Mesenchymal stem cell (in vitro differentiated cells and primary cell): ENCODE data around the gene MACROD1.
A peak's percentile ranks its signal among the peaks of the same experiment; 100 is the strongest.

Experiments
- DNase-seq: peaks from one replicate; pipeline ENCODE4 v3.0.0-alpha.2; 2013
- H2AFZ ChIP-seq: one replicate; pipeline ENCODE4 v1.6.1; 2013; ENCODE audit warnings: low read depth, mild to moderate bottlenecking, control low read depth, inconsistent platforms, low read length, moderate library complexity
- H2AK5ac ChIP-seq: 2 replicates; pipeline ENCODE4 v1.6.1; 2013; ENCODE audit warnings: low read length, moderate library complexity, mild to moderate bottlenecking, inconsistent platforms; ENCODE audit not compliant: severe bottlenecking
- H2BK120ac ChIP-seq: one replicate; pipeline ENCODE4 v1.6.1; 2013; ENCODE audit warnings: low read depth, mild to moderate bottlenecking, inconsistent platforms, low read length, moderate library complexity
- H2BK12ac ChIP-seq, 2 experiments: one replicate each; pipeline ENCODE4 v1.6.1; 2013; ENCODE audit warnings: inconsistent platforms in 2 of 2, low read length in 2 of 2, mild to moderate bottlenecking in 2 of 2, moderate library complexity in 2 of 2, control low read depth in 1 of 2
- H2BK15ac ChIP-seq: one replicate; pipeline ENCODE4 v1.6.1; 2013; ENCODE audit warnings: mild to moderate bottlenecking, low read depth, inconsistent platforms; ENCODE audit not compliant: poor library complexity, severe bottlenecking
- H2BK5ac ChIP-seq: 2 replicates; pipeline ENCODE4 v1.6.1; 2013; ENCODE audit warnings: low read depth, mild to moderate bottlenecking, low read length, control low read depth, inconsistent platforms; ENCODE audit not compliant: poor library complexity, severe bottlenecking
- H3K14ac ChIP-seq, 2 experiments: one replicate each; pipeline ENCODE4 v1.6.1; 2013; ENCODE audit warnings: inconsistent platforms in 2 of 2, low read length in 2 of 2, control low read depth in 1 of 2, mild to moderate bottlenecking in 1 of 2, moderate library complexity in 1 of 2
- H3K18ac ChIP-seq, 2 experiments: one replicate each; pipeline ENCODE4 v1.6.1; 2013; ENCODE audit warnings: inconsistent platforms in 2 of 2, low read length in 2 of 2, control low read depth in 1 of 2, low read depth in 1 of 2, mild to moderate bottlenecking in 1 of 2
- H3K23ac ChIP-seq, 2 experiments: one replicate each; pipeline ENCODE4 v1.6.1; 2013; ENCODE audit warnings: inconsistent platforms in 2 of 2, low read length in 2 of 2, mild to moderate bottlenecking in 2 of 2, moderate library complexity in 2 of 2, control low read depth in 1 of 2
- H3K27ac ChIP-seq: 2 replicates; pipeline ENCODE4 v1.5.1; 2013; ENCODE audit warnings: mild to moderate bottlenecking, moderate library complexity, low read length, control low read depth, inconsistent platforms; ENCODE audit not compliant: poor library complexity, severe bottlenecking
- H3K27me3 ChIP-seq, 2 experiments: 2 replicates each; pipeline versions ENCODE4 v1.6.1 to v1.7.0; 2013; ENCODE audit warnings: low read length in 2 of 2, mild to moderate bottlenecking in 2 of 2, moderate library complexity in 2 of 2, control low read depth in 1 of 2, inconsistent platforms in 1 of 2; ENCODE audit not compliant: control insufficient read depth in 1 of 2, insufficient read depth in 1 of 2
- H3K36me3 ChIP-seq, 2 experiments: 2 replicates each; pipeline versions ENCODE4 v1.6.1 to v1.7.0; 2013; ENCODE audit warnings: low read length in 2 of 2, control low read depth in 1 of 2, inconsistent platforms in 1 of 2, low read depth in 1 of 2, mild to moderate bottlenecking in 1 of 2; ENCODE audit not compliant: insufficient read depth in 2 of 2, control insufficient read depth in 1 of 2
- H3K4ac ChIP-seq, 2 experiments: one replicate each; pipeline ENCODE4 v1.6.1; 2013; ENCODE audit warnings: inconsistent platforms in 2 of 2, low read length in 2 of 2, mild to moderate bottlenecking in 2 of 2, moderate library complexity in 2 of 2, control low read depth in 1 of 2, low read depth in 1 of 2
- H3K4me1 ChIP-seq: 2 replicates; pipeline ENCODE4 v1.6.1; 2013; ENCODE audit warnings: low read depth, low read length, control low read depth; ENCODE audit not compliant: control insufficient read depth, insufficient read depth
- H3K4me2 ChIP-seq: 2 replicates; pipeline ENCODE4 v1.6.1; 2013; ENCODE audit warnings: low read length, mild to moderate bottlenecking, inconsistent platforms; ENCODE audit not compliant: poor library complexity, severe bottlenecking
- H3K4me3 ChIP-seq, 2 experiments: 2 replicates each; pipeline versions ENCODE4 v1.5.1 to v1.7.0; 2013; ENCODE audit warnings: low read length in 2 of 2, mild to moderate bottlenecking in 2 of 2, control low read depth in 1 of 2, low read depth in 1 of 2; ENCODE audit not compliant: insufficient read depth in 1 of 2
- H3K79me1 ChIP-seq: replicated peaks from 2 replicates; pipeline ENCODE4 v1.6.1; 2013; ENCODE audit warnings: mild to moderate bottlenecking, control low read depth, low read length, inconsistent platforms; ENCODE audit not compliant: poor library complexity, severe bottlenecking
- H3K9ac ChIP-seq: 2 replicates; pipeline ENCODE4 v1.7.0; 2013; ENCODE audit warnings: mild to moderate bottlenecking, low read length, moderate library complexity
- H3K9me3 ChIP-seq: 2 replicates; pipeline ENCODE4 v1.7.0; 2013; ENCODE audit warnings: mild to moderate bottlenecking, low read length; ENCODE audit not compliant: control insufficient read depth
- H4K8ac ChIP-seq: one replicate; pipeline ENCODE4 v1.6.1; 2013; ENCODE audit warnings: inconsistent platforms, mild to moderate bottlenecking, low read length, moderate library complexity
- H4K91ac ChIP-seq: one replicate; pipeline ENCODE4 v1.6.1; 2013; ENCODE audit warnings: mild to moderate bottlenecking, low read length, inconsistent platforms
- WGBS: methylation state at CpG from one replicate; pipeline ENCODE4 v1.1.7; 2013; ENCODE audit warnings: mixed read lengths; 5-methylcytosine and 5-hydroxymethylcytosine counted together

The MACROD1 gene

DNA sequence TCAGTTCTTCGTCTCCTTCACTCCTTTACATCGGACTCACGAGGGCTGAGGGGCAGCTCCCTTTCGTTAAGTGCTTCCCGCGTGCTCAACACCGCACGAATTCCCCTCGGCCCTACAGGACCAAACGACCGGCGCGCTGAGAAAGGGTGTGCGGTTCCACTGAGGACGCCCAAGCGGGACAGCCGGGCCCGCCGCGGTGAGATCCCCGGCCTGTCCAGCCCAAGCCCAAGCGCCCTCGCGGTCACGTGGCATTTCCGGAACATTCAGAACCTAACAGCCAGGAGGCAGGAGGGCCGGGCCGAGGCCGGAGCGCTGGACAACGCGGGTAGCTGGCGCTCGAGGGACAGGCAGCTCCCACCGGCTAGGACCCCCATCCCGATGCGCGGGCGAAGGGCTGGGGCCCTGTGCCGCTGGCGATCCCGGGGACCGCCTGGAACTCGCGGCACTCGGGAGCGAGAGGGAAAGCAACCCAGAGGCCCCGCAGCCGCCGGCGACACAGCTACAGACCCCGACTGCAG, 19.3 kb upstream of the MACROD1 start:
- H3K23ac ChIP-seq: peak overlapping the region in 1 of 2 experiments; percentile 92
- peak overlapping the region; percentile 71 to 94 for H3K4me3 ChIP-seq
- H3K9ac ChIP-seq: peak overlapping the region; percentile 95
- peak overlapping the region in 1 of 2 experiments; percentile 93 for H3K14ac ChIP-seq
- peak overlapping the region; percentile 87 for H3K4me2 ChIP-seq
- peaks cover 14% of the 10 kb centered on the region for H3K79me1 ChIP-seq
- peaks cover 4 to 7% of the 10 kb centered on the region in 2 experiments for H3K36me3 ChIP-seq
- no peaks in the 10 kb centered on the region for H3K9me3 ChIP-seq
- H2AK5ac ChIP-seq: peak overlapping the region; percentile 43
- peak overlapping the region; percentile 29 for H2AFZ ChIP-seq
- peak overlapping the region; percentile 93 for H3K27ac ChIP-seq
- H4K8ac ChIP-seq: peak overlapping the region; percentile 93
- H3K27me3 ChIP-seq: no peaks in the 10 kb centered on the region
- H3K18ac ChIP-seq: peak overlapping the region; percentile 91 to 98
- H2BK15ac ChIP-seq: no peak overlapping the region
- H2BK12ac ChIP-seq: peak overlapping the region; percentile 37 to 44
- H3K4ac ChIP-seq: peak overlapping the region; percentile 55 to 90
- H3K4me1 ChIP-seq: peaks cover 22% of the 10 kb centered on the region
- H2BK5ac ChIP-seq: peak overlapping the region; percentile 68
- peak; percentile 94 for DNase-seq
- WGBS: under 1% methylated on average over 52 of the region's 52 CpGs
- H4K91ac ChIP-seq: peak overlapping the region; percentile 94
- no peak overlapping the region for H2BK120ac ChIP-seq

GRCh38 chr11:64183890-64184289, 18.0 kb upstream of the MACROD1 start:
- Histone ChIP-seq H3K27me3 (no peaks in the 10 kb centered on the region), H2BK12ac (no peak overlapping the region), H2AFZ (no peak overlapping the region), H3K4me3 (peak overlapping the region in 1 of 2 experiments; percentile 94), H3K4me2 (no peak overlapping the region), H3K23ac (no peak overlapping the region), H3K14ac (no peak overlapping the region), H3K79me1 (peaks cover 14% of the 10 kb centered on the region), H2AK5ac (no peak overlapping the region), H3K9ac (peak overlapping the region; percentile 1), H2BK15ac (no peak overlapping the region), H3K9me3 (no peaks in the 10 kb centered on the region), H4K91ac (no peak overlapping the region), H3K36me3 (peaks cover 0 to 12% of the 10 kb centered on the region in 2 experiments), H2BK5ac (no peak overlapping the region), H3K27ac (no peak overlapping the region), H3K4ac (no peak overlapping the region), H3K4me1 (peaks cover 22% of the 10 kb centered on the region), H2BK120ac (no peak overlapping the region), H3K18ac (no peak overlapping the region), H4K8ac (no peak overlapping the region)
- 92% methylated on average over 7 of the region's 7 CpGs for WGBS
- no peak for DNase-seq

DNA sequence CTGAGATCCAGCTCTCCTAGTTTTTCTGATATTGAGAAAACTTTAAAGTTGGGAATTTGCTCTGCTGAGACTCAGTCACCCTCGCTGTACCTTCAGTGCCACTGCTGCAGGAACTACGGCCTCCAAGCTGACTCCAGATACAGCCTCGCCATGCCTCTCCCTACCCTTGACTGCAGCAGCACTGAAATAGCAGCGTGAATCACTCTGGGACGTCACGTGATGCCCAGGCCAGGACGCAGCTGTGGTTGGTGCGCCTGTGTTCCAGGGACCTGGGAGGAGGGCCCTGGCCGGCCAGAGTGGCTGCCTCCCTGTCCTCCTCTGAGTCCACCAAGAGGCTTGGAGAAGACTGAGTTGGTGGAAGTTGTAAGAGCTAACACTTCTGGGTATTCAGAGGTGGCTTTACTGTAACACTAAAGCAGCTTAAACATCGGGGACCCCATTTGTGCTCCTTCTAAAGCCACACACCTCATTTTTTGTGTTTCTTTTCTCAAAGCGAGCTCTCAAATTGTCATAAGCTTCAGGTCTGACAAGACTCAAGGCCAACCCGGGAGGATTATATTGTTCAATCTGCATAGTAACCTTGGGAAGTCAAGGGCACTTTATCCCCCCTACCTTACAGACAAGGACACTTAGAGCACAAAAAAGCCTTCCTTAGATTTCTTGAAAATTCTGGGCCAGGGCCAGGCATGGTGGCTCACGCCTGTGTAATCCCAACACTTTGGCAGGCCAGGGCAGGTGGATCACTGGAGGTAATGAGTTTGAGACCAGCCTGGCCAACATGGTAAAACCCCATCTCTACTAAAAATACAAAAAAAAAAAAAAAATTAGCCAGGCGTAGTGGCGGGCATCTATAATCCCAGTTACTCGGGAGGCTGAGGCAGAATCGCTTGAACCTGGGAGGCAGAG, 15.8 kb upstream of the MACROD1 start:
- peak overlapping the region; percentile 83 for H3K9ac ChIP-seq
- peak overlapping the region in 1 of 2 experiments; percentile 71 for H3K4me3 ChIP-seq
- no peak overlapping the region for H3K14ac ChIP-seq
- H4K91ac ChIP-seq: no peak overlapping the region
- peak overlapping the region; percentile 29 for H3K4me2 ChIP-seq
- H4K8ac ChIP-seq: peak overlapping the region; percentile 81
- peaks cover 14% of the 10 kb centered on the region for H3K79me1 ChIP-seq
- H3K4me1 ChIP-seq: peaks cover 18% of the 10 kb centered on the region
- no peak overlapping the region for H2AK5ac ChIP-seq
- peak overlapping the region in 1 of 2 experiments; percentile 31 for H2BK12ac ChIP-seq
- H3K23ac ChIP-seq: no peak overlapping the region
- H2BK15ac ChIP-seq: no peak overlapping the region
- H3K9me3 ChIP-seq: no peaks in the 10 kb centered on the region
- H3K27ac ChIP-seq: peak overlapping the region; percentile 72
- H3K18ac ChIP-seq: peak overlapping the region; percentile 59 to 70
- H3K27me3 ChIP-seq: no peaks in the 10 kb centered on the region
- no peak overlapping the region for H2BK5ac ChIP-seq
- DNase-seq: peak; percentile 96
- peak overlapping the region in 1 of 2 experiments; percentile 59 for H3K4ac ChIP-seq
- H3K36me3 ChIP-seq: peaks cover 0 to 10% of the 10 kb centered on the region in 2 experiments
- WGBS: 46% methylated on average over 16 of the region's 17 CpGs
- H2BK120ac ChIP-seq: no peak overlapping the region
- H2AFZ ChIP-seq: no peak overlapping the region

- Histone ChIP-seq H3K4me3 (peak overlapping the region in 1 of 2 experiments; percentile 71), H2BK120ac (no peak overlapping the region), H2BK15ac (no peak overlapping the region), H2BK12ac (peak overlapping the region in 1 of 2 experiments; percentile 49), H3K4ac (no peak overlapping the region), H3K14ac (no peak overlapping the region), H2AFZ (no peak overlapping the region), H3K27me3 (no peaks in the 10 kb centered on the region), H2AK5ac (no peak overlapping the region), H3K9ac (peak overlapping the region; percentile 83), H3K79me1 (peaks cover 14% of the 10 kb centered on the region), H4K91ac (no peak overlapping the region), H2BK5ac (no peak overlapping the region), H3K4me1 (peaks cover 18% of the 10 kb centered on the region), H3K4me2 (no peak overlapping the region), H4K8ac (no peak overlapping the region), H3K27ac (no peak overlapping the region), H3K36me3 (peaks cover 0 to 10% of the 10 kb centered on the region in 2 experiments), H3K9me3 (no peaks in the 10 kb centered on the region), H3K18ac (no peak overlapping the region), H3K23ac (no peak overlapping the region)
- DNase-seq: peak; percentile 18
- 71% methylated on average over 5 of the region's 5 CpGs for WGBS
Observed at GRCh38 chr11:64180891-64181290, 15.0 kb upstream of the MACROD1 start.
